SU-DHL-6 (cell line): ENCODE results near the gene ANKRD23.

ENCODE experiments used
- CTCF ChIP-seq: fragments of 200-600 bp; sonication (generic); IDR thresholded peaks from one replicate; pipeline ENCODE4 v1.5.1; 2017; ENCODE audit warnings: antibody characterized with exemption, mild to moderate bottlenecking, low read length, moderate library complexity; ENCODE audit not compliant: insufficient read depth, poor library complexity, severe bottlenecking
- EZH2phosphoT487 ChIP-seq: fragments of 200-600 bp; sonication (generic), shearing (Covaris generic); conservative IDR thresholded peaks from 2 replicates; pipeline ENCODE4 v1.6.1; 2018; ENCODE audit warnings: mild to moderate bottlenecking, antibody characterized with exemption, low read length, moderate library complexity, mixed read lengths

GRCh38 chr2:96859099-96859649 lies 15.4 kb upstream of the ANKRD23 start:
- TF ChIP-seq CTCF, result no peak
- no peak for TF ChIP-seq EZH2phosphoT487
